ENCODE data around the gene TAGAP. TPM values are rescaled to one million over a fixed set of nuclear protein-coding genes. Genes with fewer than 3 reads are reported as not detected.

TAGAP gene
- total RNA-seq, 2 experiments from 2014 or later = 22.7 to 30.7 TPM

- Histone ChIP-seq H4K20me1 (ENCODE audit: insufficient read depth, low read length) (no peaks in the 10 kb centered on the region), H2AFZ (ENCODE audit: low read length) (no peak overlapping the region), H3K9me2 (ENCODE audit: insufficient read depth, low read length) (no peaks in the 10 kb centered on the region), H3K9me3 (ENCODE audit: low read length) (no peaks in the 10 kb centered on the region), H3K79me2 (ENCODE audit: insufficient read depth, low read depth, low read length) (peaks cover 54% of the 10 kb centered on the region), H3K4me2 (ENCODE audit: low read length) (peak overlapping the region; percentile 95), H3K4me3 (ENCODE audit: low read depth, low read length, poor library complexity, severe bottlenecking) (peak overlapping the region; percentile 95), H3K36me3 (ENCODE audit: insufficient read depth, low read length) (peaks cover 53% of the 10 kb centered on the region), H3K27ac (ENCODE audit: low read depth, low read length, poor library complexity, severe bottlenecking) (peak overlapping the region; percentile 96), H3K4me1 (ENCODE audit: insufficient read depth, low read length, poor library complexity, severe bottlenecking) (peaks cover 65% of the 10 kb centered on the region)
- ChIA-PET CTCF (ENCODE audit: unreplicated experiment) (interaction anchor here (1.1 to 2.3 kb wide), 4 partner anchors 36 to 91 kb away, joined by 3 to 22 read pairs (median 4); no protein-coding TSS in a partner anchor), POLR2A (interaction anchor here (0.6 to 2.9 kb wide), 21 partner anchors 8 to 493 kb away, joined by 3 to 68 read pairs (median 5); no protein-coding TSS in a partner anchor)
- intact Hi-C loops (cut with micrococcal nuclease; ENCODE audit: unreplicated experiment) = loop anchor here (2.0 to 10.0 kb wide), 2 partner anchors 51 to 421 kb away; no protein-coding TSS in a partner anchor
- no peak for TF ChIP-seq EZH2phosphoT487 (IDR thresholded peaks at IDR 0.05; ENCODE audit: borderline replicate concordance, low read depth, low read length)
- TF ChIP-seq CTCF (conservative IDR thresholded peaks at IDR 0.05; ENCODE audit: low read length) = no peak
- no TSS peak for BruUV-seq (replicated peaks)
- DNase-seq (ENCODE audit: low spot score) = peak; percentile 43
These were observed 844 bp downstream of the TAGAP start for GRCh38 chr6:159043947-159044346.

DNA sequence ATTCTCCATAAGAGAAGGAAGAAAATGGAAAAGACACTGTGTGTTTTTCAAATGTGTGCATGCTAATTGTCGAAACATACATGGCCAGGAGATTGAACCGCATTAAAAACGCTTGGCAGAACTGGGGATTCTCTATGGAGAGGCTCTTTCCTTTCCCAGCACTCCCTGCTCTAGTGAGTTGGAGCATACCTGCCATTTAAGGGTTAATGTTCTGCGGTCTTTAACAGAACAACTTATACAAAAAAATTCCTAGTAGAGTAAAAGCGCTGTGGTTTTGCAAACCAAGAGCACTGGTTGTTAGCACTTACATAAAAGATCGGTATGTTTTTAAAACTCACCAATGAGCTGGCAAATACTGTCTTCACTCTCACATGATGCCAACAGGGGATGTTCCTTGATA lies 1.5 kb downstream of the TAGAP start:
- BruUV-seq (replicated peaks) = no TSS peak
- Histone ChIP-seq H3K4me2 (ENCODE audit: low read length) (peak overlapping the region; percentile 95), H3K79me2 (ENCODE audit: insufficient read depth, low read depth, low read length) (peaks cover 61% of the 10 kb centered on the region), H3K4me3 (ENCODE audit: low read depth, low read length, poor library complexity, severe bottlenecking) (peak overlapping the region; percentile 95), H3K9me2 (ENCODE audit: insufficient read depth, low read length) (no peaks in the 10 kb centered on the region), H3K36me3 (ENCODE audit: insufficient read depth, low read length) (peaks cover 59% of the 10 kb centered on the region), H3K4me1 (ENCODE audit: insufficient read depth, low read length, poor library complexity, severe bottlenecking) (peaks cover 72% of the 10 kb centered on the region), H3K27ac (ENCODE audit: low read depth, low read length, poor library complexity, severe bottlenecking) (peak overlapping the region; percentile 96), H3K9me3 (ENCODE audit: low read length) (no peaks in the 10 kb centered on the region), H2AFZ (ENCODE audit: low read length) (no peak overlapping the region), H4K20me1 (ENCODE audit: insufficient read depth, low read length) (no peaks in the 10 kb centered on the region)
- POLR2A ChIA-PET = interaction anchor here (0.8 to 2.9 kb wide), 11 partner anchors 9 to 84 kb away, joined by 3 to 68 read pairs (median 8); no protein-coding TSS in a partner anchor
- intact Hi-C loops (cut with micrococcal nuclease; ENCODE audit: unreplicated experiment) = loop anchor here (2.0 to 10.0 kb wide), 2 partner anchors 52 to 422 kb away; no protein-coding TSS in a partner anchor
- TF ChIP-seq CTCF (conservative IDR thresholded peaks at IDR 0.05; ENCODE audit: low read length) (no peak), EZH2phosphoT487 (IDR thresholded peaks at IDR 0.05; ENCODE audit: borderline replicate concordance, low read depth, low read length) (no peak)
- DNase-seq (ENCODE audit: low spot score) = peak; percentile 39
- CTCF ChIA-PET (ENCODE audit: unreplicated experiment) = interaction anchor here (1.5 to 2.3 kb wide), 3 partner anchors 37 to 61 kb away, joined by 3 to 22 read pairs (median 16); no protein-coding TSS in a partner anchor

- H3K79me2 ChIP-seq (ENCODE audit: insufficient read depth, low read depth, low read length) = peaks cover 65% of the 10 kb centered on the region
- H3K4me2 ChIP-seq (ENCODE audit: low read length) = peak overlapping the region; percentile 95
These were observed 2.0 kb downstream of the TAGAP start for GRCh38 chr6:159042826-159043181.

More at GRCh38 chr6:159042826-159043181, 2.0 kb downstream of the TAGAP start:
- Histone ChIP-seq H3K9me3 (ENCODE audit: low read length) (no peaks in the 10 kb centered on the region), H3K4me3 (ENCODE audit: low read depth, low read length, poor library complexity, severe bottlenecking) (peak overlapping the region; percentile 95), H3K4me1 (ENCODE audit: insufficient read depth, low read length, poor library complexity, severe bottlenecking) (peaks cover 74% of the 10 kb centered on the region), H3K36me3 (ENCODE audit: insufficient read depth, low read length) (peaks cover 64% of the 10 kb centered on the region), H3K9me2 (ENCODE audit: insufficient read depth, low read length) (no peaks in the 10 kb centered on the region), H4K20me1 (ENCODE audit: insufficient read depth, low read length) (no peaks in the 10 kb centered on the region), H3K27ac (ENCODE audit: low read depth, low read length, poor library complexity, severe bottlenecking) (peak overlapping the region; percentile 96), H2AFZ (ENCODE audit: low read length) (no peak overlapping the region)
- intact Hi-C loops (cut with micrococcal nuclease; ENCODE audit: unreplicated experiment) = loop anchor here (1.0 to 10.0 kb wide), 5 partner anchors 52 to 422 kb away; no protein-coding TSS in a partner anchor
- ChIA-PET POLR2A (interaction anchor here (0.7 to 2.4 kb wide), 5 partner anchors 9 to 207 kb away, joined by 3 to 13 read pairs (median 3); no protein-coding TSS in a partner anchor), CTCF (ENCODE audit: unreplicated experiment) (interaction anchor here (1.5 to 2.1 kb wide), 2 partner anchors 37 to 61 kb away, joined by 3 to 16 read pairs; no protein-coding TSS in a partner anchor)
- TF ChIP-seq CTCF (conservative IDR thresholded peaks at IDR 0.05; ENCODE audit: low read length) (peak; percentile 63), EZH2phosphoT487 (IDR thresholded peaks at IDR 0.05; ENCODE audit: borderline replicate concordance, low read depth, low read length) (no peak)
- no peak for DNase-seq (ENCODE audit: low spot score)
- BruUV-seq (replicated peaks) = no TSS peak
